Renal pelvis (tissue), 4 donors: Measurements from ENCODE around the gene COL4A1. TPM values are rescaled to one million over a fixed set of nuclear protein-coding genes. Genes with fewer than 3 reads are reported as not detected.

Experiments used
- DNase-seq: peaks from one replicate; pipeline ENCODE4 v3.0.0-alpha.2; 2013
- polyA plus RNA-seq, 3 donors: library from polyadenylated mRNA; unstranded; fragments of 120-200 nt; gene quantifications; one replicate each; pipeline ENCODE4 v1.2.1, GENCODE V29; 2013; ENCODE audit not compliant: insufficient read length in 3 of 3

COL4A1 gene
- polyA plus RNA-seq, 3 donors, result 465 to 569 (median 551) TPM

- no peak for DNase-seq
Observed at GRCh38 chr13:110170020-110170790, 136.8 kb downstream of the COL4A1 start.

GRCh38 chr13:110168999-110169933 is 137.7 kb downstream of the COL4A1 start:
- peak; percentile 8 for DNase-seq

GRCh38 chr13:110166598-110166997 is 140.4 kb downstream of the COL4A1 start:
- DNase-seq, result no peak

- no peak for DNase-seq
Observed at GRCh38 chr13:110164706-110165105, 142.3 kb downstream of the COL4A1 start.

GRCh38 chr13:110162866-110163658 is 143.9 kb downstream of the COL4A1 start:
- no peak for DNase-seq

- no peak for DNase-seq
Observed at GRCh38 chr13:110162053-110162452, 144.9 kb downstream of the COL4A1 start.

GRCh38 chr13:110161112-110161882 is 145.7 kb downstream of the COL4A1 start:
- no peak for DNase-seq

GRCh38 chr13:110158226-110158625 is 148.7 kb downstream of the COL4A1 start:
- no peak for DNase-seq

- no peak for DNase-seq
Observed at GRCh38 chr13:110157718-110158117, 149.2 kb downstream of the COL4A1 start.

- no peak for DNase-seq
Observed at GRCh38 chr13:110156301-110157049, 150.5 kb downstream of the COL4A1 start.

GRCh38 chr13:110155072-110155471 is 151.9 kb downstream of the COL4A1 start:
- DNase-seq, result no peak

GRCh38 chr13:110154410-110154933 is 152.5 kb downstream of the COL4A1 start:
- no peak for DNase-seq

GRCh38 chr13:110152351-110152750 is 154.6 kb downstream of the COL4A1 start:
- DNase-seq, result no peak

- DNase-seq, result no peak
Observed at GRCh38 chr13:110151462-110151861, 155.5 kb downstream of the COL4A1 start.

- no peak for DNase-seq
Observed at GRCh38 chr13:110150384-110151101, 156.4 kb downstream of the COL4A1 start.

- no peak for DNase-seq
Observed at GRCh38 chr13:110149036-110149435, 157.9 kb downstream of the COL4A1 start.

GRCh38 chr13:110140099-110140498 is 166.9 kb downstream of the COL4A1 start:
- DNase-seq, result no peak

GRCh38 chr13:110138700-110139036 is 168.3 kb downstream of the COL4A1 start:
- DNase-seq, result no peak

- peak; percentile 42 for DNase-seq
Observed at GRCh38 chr13:110138010-110138699, 168.8 kb downstream of the COL4A1 start.
